HepG2 (cell line): ENCODE data around the gene PLA1A. TPM values are rescaled to one million over a fixed set of nuclear protein-coding genes. Genes with fewer than 3 reads are reported as not detected.

Experiments used
- CCAR2 ChIP-seq: fragments of 200-400 bp; formaldehyde crosslinking; optimal IDR thresholded peaks from 2 replicates; pipeline ENCODE3; 2018; ENCODE audit warnings: low read depth, mild to moderate bottlenecking, low read length, moderate library complexity
- DRAP1 ChIP-seq: IDR thresholded peaks from 2 replicates; pipeline ENCODE4 v1.6.1; 2016; ENCODE audit warnings: missing genetic modification reagents, missing compliant biosample characterization
- EED ChIP-seq: sonication (generic); formaldehyde crosslinking; IDR thresholded peaks from 2 replicates; pipeline ENCODE4 v1.5.0; 2020; ENCODE audit warnings: mild to moderate bottlenecking, missing genetic modification reagents
- FLYWCH1 ChIP-seq: sonication (generic); formaldehyde crosslinking; IDR thresholded peaks from 2 replicates; pipeline ENCODE4 v1.8.1; 2023; ENCODE audit warnings: mild to moderate bottlenecking, missing genetic modification reagents
- FOXA1 ChIP-seq, 2 experiments: fragments of 450-650 bp in 1 of 2; sonication (generic) in 1 of 2; formaldehyde crosslinking in 1 of 2; IDR thresholded peaks; 2 replicates each; pipeline versions ENCODE4 v1.4.0 to v1.6.1; 2016 to 2020; ENCODE audit warnings: missing genetic modification reagents in 1 of 2
- GATAD2A ChIP-seq: IDR thresholded peaks from 2 replicates; pipeline ENCODE4 v1.6.1; 2016
- HES4 ChIP-seq: sonication (generic); formaldehyde crosslinking; IDR thresholded peaks from 2 replicates; pipeline ENCODE4 v1.9.0; 2021; ENCODE audit warnings: mild to moderate bottlenecking, missing genetic modification reagents, borderline replicate concordance
- HNRNPK ChIP-seq: fragments of 200-400 bp; formaldehyde crosslinking; IDR thresholded peaks from 2 replicates; pipeline ENCODE4 v1.6.1; 2018; ENCODE audit warnings: low read length, low read depth, moderate library complexity, mild to moderate bottlenecking; ENCODE audit not compliant: poor library complexity, severe bottlenecking
- HOXD1 ChIP-seq: sonication (generic); formaldehyde crosslinking; IDR thresholded peaks from 2 replicates; pipeline ENCODE4 v1.5.0; 2020; ENCODE audit warnings: missing genetic modification reagents
- RBM39 ChIP-seq: fragments of 200-400 bp; formaldehyde crosslinking; IDR thresholded peaks from one replicate; pipeline ENCODE4 v1.6.1; 2018; ENCODE audit warnings: antibody characterized with exemption, mild to moderate bottlenecking, low read depth, low read length; ENCODE audit not compliant: poor library complexity, severe bottlenecking
- TP53 ChIP-seq: sonication (generic); formaldehyde crosslinking; conservative IDR thresholded peaks from 2 replicates; pipeline ENCODE4 v1.4.0; 2020; ENCODE audit warnings: missing genetic modification reagents
- ZBTB38 ChIP-seq: sonication (generic); formaldehyde crosslinking; IDR thresholded peaks from 2 replicates; pipeline ENCODE4 v1.5.1; 2020; ENCODE audit warnings: mild to moderate bottlenecking, missing genetic modification reagents
- ZBTB42 ChIP-seq: sonication (generic); formaldehyde crosslinking; IDR thresholded peaks from 2 replicates; pipeline ENCODE4 v1.5.0; 2020; ENCODE audit warnings: mild to moderate bottlenecking, missing genetic modification reagents
- ZBTB44 ChIP-seq: sonication (generic); formaldehyde crosslinking; IDR thresholded peaks from 2 replicates; pipeline ENCODE4 v1.4.0; 2020; ENCODE audit warnings: missing genetic modification reagents
- ZBTB7B ChIP-seq: sonication (generic); formaldehyde crosslinking; IDR thresholded peaks from 2 replicates; pipeline ENCODE4 v1.4.0; 2020; ENCODE audit warnings: missing genetic modification reagents
- ZNF124 ChIP-seq: sonication (generic); formaldehyde crosslinking; IDR thresholded peaks from 2 replicates; pipeline ENCODE4 v1.4.0; 2020; ENCODE audit warnings: missing genetic modification reagents
- ZNF264 ChIP-seq: sonication (generic); formaldehyde crosslinking; IDR thresholded peaks from 2 replicates; pipeline ENCODE4 v1.4.0; 2020; ENCODE audit warnings: missing genetic modification reagents
- ZNF501 ChIP-seq: sonication (generic); formaldehyde crosslinking; IDR thresholded peaks from 2 replicates; pipeline ENCODE4 v1.5.1; 2020; ENCODE audit warnings: mild to moderate bottlenecking, moderate library complexity, missing genetic modification reagents
- ZNF776 ChIP-seq: sonication (generic); formaldehyde crosslinking; IDR thresholded peaks from 2 replicates; pipeline ENCODE4 v1.4.0; 2020; ENCODE audit warnings: mild to moderate bottlenecking, missing genetic modification reagents
- polyA plus RNA-seq, 8 experiments: library from polyadenylated mRNA; depleted of rRNA in 3 of 8; stranded (reverse) in 7 of 8; unstranded in 1 of 8; fragments of >200 nt; fragmentation: Illumina TruSeq in 4 of 8; extraction: Trizol in 4 of 8; gene quantifications; 2 replicates each; pipeline versions ENCODE4 v1.2.1 to v1.2.3, GENCODE V29; 2011 to 2016; ENCODE audit warnings: low read depth in 4 of 8, missing spikeins in 1 of 8, mixed read lengths in 1 of 8; ENCODE audit not compliant: insufficient read depth in 1 of 8
- total RNA-seq, 5 experiments: library from RNA; depleted of rRNA; stranded (reverse); fragments of >200 nt; fragmentation: Illumina TruSeq; extraction: Trizol; gene quantifications; 2 replicates each; pipeline ENCODE4 v1.2.3, GENCODE V29; 2016; ENCODE audit warnings: low read depth in 1 of 5
- TF ChIP-seq, protein P1 (sequence below): sonication (generic); formaldehyde crosslinking; IDR thresholded peaks from 2 replicates; pipeline ENCODE4 v1.5.1; 2020; ENCODE audit warnings: mild to moderate bottlenecking, missing genetic modification reagents
- TF ChIP-seq, protein P2 (sequence below): sonication (generic); formaldehyde crosslinking; IDR thresholded peaks from 2 replicates; pipeline ENCODE4 v1.4.0; 2020; ENCODE audit warnings: missing genetic modification reagents

PLA1A gene
- total and polyA plus RNA-seq, 2 of the 13 experiments (the other 11 are each of a cell fraction or from before 2014, with no cell fraction given), result 0.11 to 0.18 TPM

DNA sequence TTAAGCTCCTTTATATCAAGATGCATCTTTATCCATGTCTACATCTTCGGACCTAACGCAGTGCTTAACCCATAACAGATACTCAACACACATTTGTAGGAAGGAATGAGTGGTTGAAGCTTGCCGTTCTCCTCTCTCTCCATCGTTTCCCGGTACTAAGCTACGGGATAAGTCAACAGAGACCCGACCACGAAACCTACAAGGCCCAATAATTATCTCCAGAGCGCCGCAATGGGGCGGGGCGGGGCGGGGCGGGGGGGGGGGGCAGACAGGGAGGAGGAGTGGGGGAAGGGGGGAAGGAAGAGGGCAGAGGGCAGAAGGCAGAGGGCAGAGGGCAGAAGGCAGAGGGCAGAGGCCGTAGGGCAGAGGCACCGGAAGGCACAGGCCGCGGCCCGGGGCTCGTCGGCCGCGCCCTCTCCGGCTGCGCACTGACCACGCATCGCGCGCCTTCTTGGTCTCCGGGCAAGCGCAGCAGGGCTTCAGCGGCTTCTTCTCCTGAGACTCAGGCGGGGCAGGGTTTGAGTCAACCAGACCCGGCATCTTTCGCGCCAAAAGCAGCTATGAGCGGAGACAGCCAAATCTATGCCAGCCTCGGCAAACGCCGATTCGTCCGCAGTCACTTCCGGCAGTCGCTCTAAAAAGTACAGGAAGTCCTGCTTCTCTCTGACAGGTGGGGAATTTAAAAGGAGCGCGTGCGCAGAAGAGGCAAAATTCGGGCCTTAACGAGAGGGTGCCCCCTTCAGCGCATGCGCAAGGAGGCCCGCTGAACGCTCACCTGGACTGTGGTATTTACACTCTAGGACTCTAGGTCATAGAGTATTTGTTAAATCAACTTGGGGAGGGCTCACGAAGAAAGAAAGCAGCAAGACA is 79.3 kb downstream of the PLA1A start, which contains the start of gene COX17 (continued):
- TF ChIP-seq RBM39 (peak; percentile 33), ZNF776 (CRISPR knock-in tag) (no peak), ZNF124 (peak; percentile 59; the same call in 1 of the 2 replicates), TP53 (no peak), ZBTB38 (CRISPR knock-in tag) (peak; percentile 57; the same call in 1 of the 2 replicates), ZNF264 (no peak; the same call in 1 of the 2 replicates), EED (CRISPR knock-in tag) (peak; percentile 66; the same call in 1 of the 2 replicates), ZNF501 (CRISPR knock-in tag) (peak; percentile 64), HES4 (CRISPR knock-in tag) (0 out of 2 replicates have a peak, but pooled peaks have one; percentile 52), FOXA1 (IDR thresholded peaks at IDR 0.05) (no peak), FOXA1 (CRISPR knock-in tag; IDR thresholded peaks at IDR 0.05) (peak; percentile 87), ZBTB42 (no peak), HNRNPK (peak; percentile 97), ZBTB7B (CRISPR knock-in tag) (0 out of 2 replicates have a peak, but pooled peaks have one; percentile 32), GATAD2A (CRISPR knock-in tag) (no peak), FLYWCH1 (no peak), DRAP1 (peak; percentile 84), ZBTB44 (CRISPR knock-in tag) (no peak), HOXD1 (CRISPR knock-in tag) (no peak), CCAR2 (no peak)
- TF ChIP-seq, protein P1, sequence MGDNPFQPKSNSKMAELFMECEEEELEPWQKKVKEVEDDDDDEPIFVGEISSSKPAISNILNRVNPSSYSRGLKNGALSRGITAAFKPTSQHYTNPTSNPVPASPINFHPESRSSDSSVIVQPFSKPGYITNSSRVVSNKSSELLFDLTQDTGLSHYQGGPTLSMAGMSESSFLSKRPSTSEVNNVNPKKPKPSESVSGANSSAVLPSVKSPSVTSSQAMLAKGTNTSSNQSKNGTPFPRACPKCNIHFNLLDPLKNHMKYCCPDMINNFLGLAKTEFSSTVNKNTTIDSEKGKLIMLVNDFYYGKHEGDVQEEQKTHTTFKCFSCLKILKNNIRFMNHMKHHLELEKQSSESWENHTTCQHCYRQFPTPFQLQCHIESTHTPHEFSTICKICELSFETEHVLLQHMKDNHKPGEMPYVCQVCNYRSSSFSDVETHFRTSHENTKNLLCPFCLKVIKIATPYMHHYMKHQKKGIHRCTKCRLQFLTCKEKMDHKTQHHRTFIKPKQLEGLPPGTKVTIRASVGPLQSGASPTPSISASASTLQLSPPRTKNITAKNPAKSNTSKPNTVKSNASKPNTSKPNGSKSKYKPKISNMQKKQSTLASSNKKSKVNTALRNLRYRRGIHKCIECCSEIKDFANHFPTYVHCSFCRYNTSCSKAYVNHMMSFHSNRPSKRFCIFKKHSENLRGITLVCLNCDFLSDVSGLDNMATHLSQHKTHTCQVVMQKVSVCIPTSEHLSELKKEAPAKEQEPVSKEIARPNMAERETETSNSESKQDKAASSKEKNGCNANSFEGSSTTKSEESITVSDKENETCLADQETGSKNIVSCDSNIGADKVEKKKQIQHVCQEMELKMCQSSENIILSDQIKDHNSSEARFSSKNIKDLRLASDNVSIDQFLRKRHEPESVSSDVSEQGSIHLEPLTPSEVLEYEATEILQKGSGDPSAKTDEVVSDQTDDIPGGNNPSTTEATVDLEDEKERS, result no peak
- TF ChIP-seq, protein P2, sequence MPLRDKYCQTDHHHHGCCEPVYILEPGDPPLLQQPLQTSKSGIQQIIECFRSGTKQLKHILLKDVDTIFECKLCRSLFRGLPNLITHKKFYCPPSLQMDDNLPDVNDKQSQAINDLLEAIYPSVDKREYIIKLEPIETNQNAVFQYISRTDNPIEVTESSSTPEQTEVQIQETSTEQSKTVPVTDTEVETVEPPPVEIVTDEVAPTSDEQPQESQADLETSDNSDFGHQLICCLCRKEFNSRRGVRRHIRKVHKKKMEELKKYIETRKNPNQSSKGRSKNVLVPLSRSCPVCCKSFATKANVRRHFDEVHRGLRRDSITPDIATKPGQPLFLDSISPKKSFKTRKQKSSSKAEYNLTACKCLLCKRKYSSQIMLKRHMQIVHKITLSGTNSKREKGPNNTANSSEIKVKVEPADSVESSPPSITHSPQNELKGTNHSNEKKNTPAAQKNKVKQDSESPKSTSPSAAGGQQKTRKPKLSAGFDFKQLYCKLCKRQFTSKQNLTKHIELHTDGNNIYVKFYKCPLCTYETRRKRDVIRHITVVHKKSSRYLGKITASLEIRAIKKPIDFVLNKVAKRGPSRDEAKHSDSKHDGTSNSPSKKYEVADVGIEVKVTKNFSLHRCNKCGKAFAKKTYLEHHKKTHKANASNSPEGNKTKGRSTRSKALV (CRISPR knock-in tag), result no peak
